ENCODE measurements around the gene RAD51B.
"Not testable (repeated sequence)": the region's sequence is repeated elsewhere in the genome, so short reads cannot be mapped to it uniquely, and the experiment has no call there.

Gene RAD51B

DNA sequence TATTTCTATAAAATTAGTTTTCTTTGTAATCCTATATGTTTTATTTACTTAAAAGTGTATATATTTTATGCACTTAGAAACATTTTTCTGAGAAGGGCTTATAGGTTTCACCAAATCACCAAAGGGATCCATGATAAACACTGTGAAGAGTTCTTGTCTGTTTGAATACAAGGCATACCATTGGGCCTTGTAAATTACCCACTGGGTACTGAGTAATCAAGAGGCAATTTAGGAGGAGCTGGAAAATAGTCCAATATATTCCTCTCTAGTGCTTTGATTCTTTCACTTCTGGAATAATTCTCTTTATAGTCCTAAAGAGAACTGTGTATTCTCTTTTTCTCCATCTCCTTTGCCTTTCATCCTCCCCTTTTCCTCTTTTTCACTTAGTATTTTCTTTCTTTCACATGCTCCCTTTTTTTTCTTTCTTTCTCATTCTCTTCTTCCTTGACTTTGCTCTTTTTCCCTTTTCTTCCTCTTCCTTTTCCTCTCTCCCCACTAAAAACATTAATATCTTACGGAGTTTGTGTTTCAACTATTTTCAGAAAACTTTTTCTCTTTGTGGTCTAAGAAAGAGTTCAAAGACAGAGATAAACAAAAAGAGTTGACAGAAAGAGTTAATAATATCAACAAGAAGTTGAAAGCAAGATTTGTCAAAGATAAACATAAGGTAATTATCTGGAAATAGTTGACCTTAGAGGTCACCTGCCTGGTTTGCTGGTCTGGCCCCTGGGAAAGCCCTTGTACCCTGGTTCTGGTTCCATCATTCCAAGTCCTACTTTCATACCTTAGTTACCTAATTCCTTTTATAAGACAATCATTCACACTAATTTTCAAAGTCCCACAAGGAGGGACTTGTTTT is 435.3 kb downstream of the RAD51B start:
- FAIRE-seq, result peak; percentile 31
- no peak for DNase-seq (ENCODE audit: insufficient read length, low spot score)

DNA sequence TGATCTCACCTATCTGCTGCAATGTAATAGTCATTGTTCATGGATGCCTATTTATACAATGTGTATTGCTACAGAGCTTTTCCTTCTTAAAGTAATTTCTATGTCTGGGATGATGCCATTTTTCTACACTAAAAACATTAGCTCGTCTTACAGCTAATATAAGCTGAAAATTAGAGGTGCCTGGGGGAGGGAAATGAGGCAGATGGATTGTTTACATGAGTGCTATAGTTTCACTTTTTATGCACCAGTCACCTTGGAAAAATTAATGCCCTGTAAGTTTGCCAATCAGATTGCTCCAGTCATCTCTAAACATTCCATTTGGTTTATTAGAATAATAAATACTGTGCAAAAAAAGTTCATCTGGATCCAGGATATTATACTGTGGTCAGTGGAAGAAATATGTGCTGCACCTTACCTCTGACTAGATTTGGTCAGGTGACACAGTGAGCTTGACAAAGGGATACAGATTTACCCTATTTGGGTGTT is 436.2 kb downstream of the RAD51B start:
- peak; percentile 95 for FAIRE-seq
- DNase-seq (ENCODE audit: insufficient read length, low spot score), result no peak

DNA sequence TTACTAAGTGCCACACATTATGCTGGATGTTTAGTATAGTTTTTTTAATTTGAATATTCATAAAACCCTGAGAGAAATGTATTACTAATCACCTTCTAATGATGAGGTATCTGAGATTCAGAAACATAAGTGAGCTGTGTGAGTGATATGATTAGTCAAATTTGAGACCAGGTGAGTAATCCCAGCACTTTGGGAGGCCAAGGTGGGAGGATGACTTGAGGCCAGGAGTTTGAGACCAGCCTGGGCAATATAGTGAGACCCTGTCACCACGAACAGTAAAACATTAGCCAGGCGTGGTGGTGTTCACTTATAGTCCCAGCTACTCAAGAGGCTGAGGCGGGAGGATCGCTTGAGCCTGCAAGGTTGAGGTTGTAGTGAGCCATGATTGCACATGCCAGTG is 438.4 kb downstream of the RAD51B start:
- DNase-seq (ENCODE audit: insufficient read length, low spot score) (no peak), FAIRE-seq (peak; percentile 96)

DNA sequence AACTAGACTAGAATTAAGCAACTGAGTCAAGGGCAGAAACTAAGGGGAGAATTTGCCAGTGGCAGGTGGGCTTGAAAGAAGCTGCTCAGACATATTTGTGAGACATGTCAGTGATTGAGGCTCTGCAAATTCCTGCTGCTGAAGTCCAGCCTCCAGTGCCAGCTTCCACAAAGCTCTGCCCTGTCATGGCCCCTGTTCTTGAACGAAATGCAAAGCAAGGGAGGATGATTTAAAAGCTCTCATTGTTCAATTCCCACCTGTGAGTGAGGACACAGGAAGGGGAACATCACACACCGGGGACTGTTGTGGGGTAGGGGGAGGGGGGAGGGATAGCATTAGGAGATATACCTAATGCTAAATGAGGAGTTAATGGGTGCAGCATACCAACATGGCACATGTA is 439.4 kb downstream of the RAD51B start:
- peak; percentile 42 for FAIRE-seq
- DNase-seq (ENCODE audit: insufficient read length, low spot score), result not testable (repeated sequence)

DNA sequence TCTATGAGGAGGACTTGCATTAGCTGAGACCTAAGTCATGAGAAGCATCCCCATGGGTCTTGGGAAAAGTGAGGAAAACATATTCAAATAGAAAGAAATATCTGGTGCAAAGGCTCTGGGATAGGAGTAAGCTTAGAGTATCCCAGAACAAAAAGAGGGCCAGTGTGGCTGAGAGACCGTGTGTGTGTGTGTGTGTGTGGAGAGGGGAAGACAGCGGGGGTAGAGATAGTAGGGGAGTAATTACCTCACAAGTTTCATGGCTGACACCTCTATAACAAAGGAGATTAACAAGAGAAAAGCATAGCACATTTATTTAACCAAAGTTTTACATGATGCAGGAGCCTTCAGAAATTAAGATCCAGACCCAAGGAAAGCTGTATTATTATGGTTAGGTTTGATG is 440.5 kb downstream of the RAD51B start:
- FAIRE-seq, result no peak
- DNase-seq (ENCODE audit: insufficient read length, low spot score), result no peak

DNA sequence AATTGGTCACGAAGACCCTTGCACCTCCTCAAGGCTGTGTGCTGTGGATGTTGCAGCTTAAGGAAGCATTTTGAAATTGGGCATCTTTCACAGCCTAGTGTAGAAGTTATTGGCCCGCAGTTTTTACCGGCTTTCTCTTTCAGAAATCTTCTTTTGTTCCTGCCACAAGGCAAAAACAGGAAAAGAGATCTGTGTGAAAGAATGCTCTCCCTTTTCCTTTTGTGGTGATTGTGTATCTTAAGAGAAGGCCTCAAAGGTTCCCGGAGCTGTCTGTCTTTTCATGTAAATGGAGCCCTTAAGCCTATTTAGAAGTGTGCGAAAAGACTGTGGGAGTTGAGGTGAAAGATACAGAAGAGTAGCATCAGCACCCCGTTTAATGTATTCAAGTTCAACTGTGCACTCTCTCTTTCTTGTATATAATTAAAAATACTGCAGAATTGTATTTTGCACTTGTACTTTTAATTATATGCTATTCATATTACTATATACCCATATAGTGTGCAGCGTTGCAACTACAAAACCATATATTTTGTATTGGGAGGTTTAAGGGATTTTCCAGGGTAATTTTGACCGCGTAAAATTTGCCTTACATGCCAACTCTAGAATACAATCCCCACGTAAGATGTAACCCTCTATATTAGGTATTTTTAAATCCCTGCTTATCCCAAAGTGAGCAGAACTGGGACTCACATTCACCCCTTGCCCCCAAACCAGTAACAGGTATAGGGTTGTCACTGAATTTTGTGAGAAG is 441.7 kb downstream of the RAD51B start:
- DNase-seq (ENCODE audit: insufficient read length, low spot score) (no peak), FAIRE-seq (peak; percentile 91)

DNA sequence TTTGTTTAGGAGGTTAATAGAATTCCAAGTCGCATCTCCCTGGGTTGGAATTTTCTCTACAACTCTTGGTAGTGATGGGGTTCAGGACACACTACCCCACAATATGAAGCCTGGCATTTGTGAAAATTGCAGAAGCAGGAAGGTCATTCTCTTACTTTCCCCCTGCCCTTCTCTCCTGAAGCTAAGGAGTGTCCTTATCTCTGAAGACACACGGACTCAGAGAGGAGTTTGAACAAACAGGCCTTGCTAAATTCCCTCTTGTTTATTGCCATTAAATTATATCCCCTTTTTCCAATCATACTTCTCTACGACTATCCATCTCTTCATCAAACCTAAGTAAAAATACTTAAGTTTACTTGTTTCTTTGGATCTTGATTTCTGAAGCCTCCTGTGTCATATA is 443.0 kb downstream of the RAD51B start:
- FAIRE-seq, result no peak
- no peak for DNase-seq (ENCODE audit: insufficient read length, low spot score)

DNA sequence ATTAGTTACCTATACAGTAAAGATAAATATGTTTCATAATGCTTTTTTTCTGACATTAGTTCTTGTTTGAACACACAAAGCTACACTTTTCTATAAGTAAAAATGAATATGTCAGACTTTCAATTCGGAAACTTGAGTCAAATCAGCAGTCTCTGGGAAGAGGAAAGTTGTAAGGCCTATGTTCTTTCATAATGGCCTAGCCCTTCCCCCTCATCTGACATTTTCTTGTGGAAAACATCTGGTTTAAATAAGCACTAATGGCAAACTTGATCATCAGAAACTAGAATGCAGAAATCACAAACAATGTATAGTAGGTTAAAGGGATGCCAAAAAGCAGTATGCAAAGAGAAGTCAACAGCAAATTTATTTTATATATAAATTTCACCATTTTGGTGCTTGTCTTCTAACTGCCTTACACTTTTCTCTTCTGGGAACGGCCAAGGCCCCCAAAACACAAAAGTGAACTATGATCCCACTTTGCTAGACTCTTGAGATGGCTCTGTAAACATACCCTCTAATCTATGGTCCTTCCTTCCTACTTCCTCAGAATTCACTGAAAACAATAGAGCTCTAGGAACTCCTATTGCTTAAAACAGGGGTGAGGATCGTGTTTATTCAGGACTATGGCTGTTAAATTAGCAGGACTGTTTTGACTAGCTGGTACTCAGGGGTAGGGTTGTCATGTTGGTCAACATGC is 444.1 kb downstream of the RAD51B start:
- FAIRE-seq (peak; percentile 97), DNase-seq (ENCODE audit: insufficient read length, low spot score) (no peak)

DNA sequence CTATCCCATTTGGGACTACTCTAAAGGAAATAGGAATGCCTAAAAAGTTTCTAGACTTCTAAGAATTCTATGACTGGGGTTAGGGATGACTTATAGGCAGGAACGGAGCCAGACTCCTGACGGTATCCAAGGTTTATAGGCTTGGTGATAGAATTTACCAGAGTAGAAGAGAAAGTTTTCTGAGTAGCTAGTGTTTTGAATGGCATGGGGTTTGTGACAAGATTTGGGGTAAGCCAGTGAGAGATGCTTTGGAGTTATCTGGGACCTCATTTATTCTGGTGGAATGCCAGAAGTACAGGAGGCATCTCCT is 444.6 kb downstream of the RAD51B start:
- DNase-seq (ENCODE audit: insufficient read length, low spot score) (no peak), FAIRE-seq (no peak)

DNA sequence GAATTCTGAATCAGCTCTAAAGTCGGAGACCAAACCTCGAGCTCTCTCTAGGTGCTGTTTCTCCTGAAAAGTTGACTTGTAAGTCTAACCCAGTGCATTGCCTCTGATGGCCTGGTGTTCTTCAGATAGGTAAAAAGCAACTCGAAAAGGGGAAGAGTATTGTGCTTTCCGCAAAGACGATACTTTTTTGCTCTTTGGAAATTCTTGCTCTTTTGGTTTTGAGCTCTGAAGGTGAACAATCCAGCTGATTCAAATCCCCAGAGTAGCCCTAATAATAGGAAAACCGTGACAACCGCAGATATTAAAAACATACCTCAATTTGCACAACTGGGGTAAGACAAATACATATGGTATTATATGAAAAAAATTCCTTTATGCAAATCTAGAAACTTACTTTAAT is 447.4 kb downstream of the RAD51B start:
- FAIRE-seq (no peak), DNase-seq (ENCODE audit: insufficient read length, low spot score) (no peak)

DNA sequence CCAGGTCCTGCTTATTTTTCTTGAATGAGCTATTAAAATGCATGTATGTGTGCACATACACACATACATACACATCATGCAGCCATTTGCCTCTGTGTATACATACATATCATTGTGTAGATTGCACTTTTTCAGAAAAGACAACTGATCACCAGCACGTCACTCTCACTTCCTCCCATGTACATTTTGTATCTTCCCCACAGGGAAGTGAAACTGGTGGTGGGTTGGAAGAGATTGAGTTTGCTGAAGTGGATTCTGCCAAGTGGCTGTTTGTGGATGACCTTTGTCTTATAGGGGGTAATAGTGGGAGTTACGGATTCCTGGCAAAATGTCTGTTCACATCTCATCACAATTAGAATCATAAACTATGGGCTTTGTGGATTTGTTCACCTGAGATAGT is 448.6 kb downstream of the RAD51B start:
- no peak for DNase-seq (ENCODE audit: insufficient read length, low spot score)
- FAIRE-seq, result peak; percentile 99

DNA sequence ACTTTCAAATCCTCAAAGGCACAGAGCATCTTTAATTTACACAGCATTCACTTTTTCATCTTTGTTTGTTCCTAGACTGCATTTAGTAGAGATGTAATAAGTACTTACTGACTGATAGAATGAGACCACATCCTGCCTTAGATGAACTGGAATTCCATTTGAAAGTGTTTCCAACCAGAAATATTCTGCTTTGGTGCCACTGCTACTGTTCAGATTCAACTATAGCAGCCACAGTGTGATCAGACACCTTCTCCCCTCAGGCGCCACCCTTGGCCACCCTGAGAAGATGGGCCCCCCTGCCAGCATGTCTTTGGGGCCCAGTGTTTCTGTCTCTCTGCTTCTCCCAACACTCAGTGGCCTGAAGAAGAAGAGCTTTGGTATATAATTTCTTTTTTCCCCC is 449.1 kb downstream of the RAD51B start:
- DNase-seq (ENCODE audit: insufficient read length, low spot score), result no peak
- FAIRE-seq, result no peak

DNA sequence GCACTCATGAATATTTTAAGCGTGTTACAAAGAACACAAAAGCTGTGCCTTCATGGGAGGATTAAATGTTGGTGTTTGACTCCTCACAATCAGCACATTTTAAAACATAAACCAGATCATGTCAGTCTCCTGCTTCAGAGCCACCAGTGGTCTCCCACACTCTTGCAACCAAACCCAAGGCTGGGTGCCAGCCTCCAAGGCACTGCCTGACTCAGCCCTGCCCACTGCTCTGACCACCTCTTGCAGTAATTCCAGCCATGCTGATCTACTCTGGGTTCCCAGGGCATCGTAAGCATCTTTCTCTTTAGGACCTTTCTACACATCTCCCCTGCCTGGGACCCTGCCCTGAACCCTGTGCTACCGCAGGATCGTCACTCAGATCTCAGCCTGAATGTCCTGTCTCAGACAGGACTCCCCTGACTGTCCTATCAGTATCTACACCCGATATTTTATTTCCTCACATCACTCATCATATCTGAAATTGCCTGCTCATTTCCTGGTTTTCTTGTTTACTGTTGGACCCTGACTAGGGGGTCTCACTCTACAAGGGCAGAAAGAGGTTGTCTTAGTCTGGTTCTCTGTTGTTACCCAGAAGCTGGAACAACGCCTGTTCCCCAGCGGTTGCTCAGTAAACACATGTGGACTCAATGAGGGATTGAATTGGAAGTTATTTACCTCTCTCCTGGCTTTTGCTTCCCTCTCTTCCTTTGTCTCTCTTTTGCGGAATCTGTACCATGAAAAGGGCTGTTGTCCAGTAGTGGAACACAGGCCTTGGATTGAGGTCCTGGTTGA is 449.8 kb downstream of the RAD51B start:
- DNase-seq (ENCODE audit: insufficient read length, low spot score) (no peak), FAIRE-seq (no peak)

DNA sequence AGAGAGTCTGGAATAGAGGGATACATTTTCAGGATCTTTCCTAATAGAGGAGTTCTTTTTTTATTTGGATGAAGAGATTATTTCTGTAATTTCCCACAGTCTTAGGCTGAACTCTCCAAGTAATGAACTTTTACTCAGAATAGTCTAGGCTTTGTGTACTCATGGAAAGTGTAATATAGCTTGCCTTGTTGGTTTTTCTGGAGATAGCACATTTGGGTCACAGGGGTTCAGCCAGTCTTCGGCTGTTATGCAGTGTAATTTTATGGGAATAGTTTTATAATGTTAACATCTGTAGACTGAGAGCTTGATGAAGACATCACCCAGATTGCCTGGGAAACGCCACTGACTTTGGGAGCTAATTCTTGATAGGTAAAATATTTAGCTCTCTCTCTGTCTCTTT is 450.8 kb downstream of the RAD51B start:
- FAIRE-seq, result no peak

DNA sequence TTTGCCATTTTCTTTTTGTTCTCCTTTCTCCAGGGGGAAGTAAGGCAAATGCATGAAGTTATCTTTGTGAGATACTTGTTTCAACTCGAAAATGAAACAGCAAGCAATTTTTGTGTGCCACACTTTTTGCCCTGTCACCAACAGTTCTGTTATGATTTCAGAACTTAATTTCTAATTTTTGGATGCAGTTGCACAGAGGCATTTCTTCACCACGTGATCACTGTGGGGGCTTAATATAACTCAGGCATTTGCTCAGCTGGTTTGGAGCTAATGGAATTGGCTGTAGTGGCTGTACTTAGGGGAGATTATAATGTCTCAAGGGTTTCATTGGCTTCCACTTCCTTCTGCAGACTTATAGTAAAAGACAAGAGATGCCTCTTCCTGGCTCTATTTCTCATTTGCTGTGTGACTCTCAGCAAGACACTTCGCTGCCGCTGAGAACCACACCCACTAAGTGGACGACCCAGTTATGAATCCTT is 452.4 kb downstream of the RAD51B start:
- FAIRE-seq (peak; percentile 20), DNase-seq (ENCODE audit: insufficient read length, low spot score) (no peak)

More for the DNA sequence above, 450.8 kb downstream of the RAD51B start:
- DNase-seq (ENCODE audit: insufficient read length, low spot score), result no peak

DNA sequence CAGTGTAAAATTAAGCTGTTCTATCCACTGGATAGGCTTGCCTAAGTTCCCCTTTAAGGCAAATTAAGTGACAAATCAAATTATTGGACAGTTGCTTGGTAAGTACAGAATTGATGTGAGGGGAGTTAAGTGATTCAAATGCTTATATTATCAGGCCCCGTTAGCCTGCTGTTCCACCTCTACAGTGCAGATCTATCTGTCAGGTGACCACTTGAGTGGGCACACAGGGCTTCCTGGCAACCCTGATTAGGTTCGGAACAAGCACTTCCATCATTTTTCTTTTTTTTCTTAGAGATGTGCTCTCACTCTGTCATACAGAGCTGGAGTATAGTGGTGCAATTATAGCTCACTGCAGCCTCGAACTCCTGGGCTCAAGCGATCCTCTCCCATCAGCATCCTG is 453.8 kb downstream of the RAD51B start:
- DNase-seq (ENCODE audit: insufficient read length, low spot score) (no peak), FAIRE-seq (peak; percentile 85)

DNA sequence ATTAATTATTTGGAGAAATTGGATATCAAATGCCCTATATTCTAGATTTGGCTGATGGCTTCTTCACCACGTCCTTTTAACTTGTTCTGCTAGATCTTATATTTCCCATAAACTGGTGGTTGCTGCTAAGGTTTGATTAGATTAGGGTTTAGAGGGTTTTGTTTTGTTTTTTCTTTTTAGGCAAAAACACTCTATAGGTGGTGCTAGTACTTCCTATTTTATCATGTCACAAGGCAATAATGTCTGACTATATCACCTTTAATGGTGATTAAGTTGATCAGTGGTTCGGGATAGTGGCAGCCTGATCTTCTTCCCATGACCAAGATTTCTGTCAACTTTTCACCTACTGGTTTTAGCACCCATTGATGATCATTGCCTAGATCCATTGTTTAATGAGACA is 455.1 kb downstream of the RAD51B start:
- DNase-seq (ENCODE audit: insufficient read length, low spot score) (no peak), FAIRE-seq (peak; percentile 97)

DNA sequence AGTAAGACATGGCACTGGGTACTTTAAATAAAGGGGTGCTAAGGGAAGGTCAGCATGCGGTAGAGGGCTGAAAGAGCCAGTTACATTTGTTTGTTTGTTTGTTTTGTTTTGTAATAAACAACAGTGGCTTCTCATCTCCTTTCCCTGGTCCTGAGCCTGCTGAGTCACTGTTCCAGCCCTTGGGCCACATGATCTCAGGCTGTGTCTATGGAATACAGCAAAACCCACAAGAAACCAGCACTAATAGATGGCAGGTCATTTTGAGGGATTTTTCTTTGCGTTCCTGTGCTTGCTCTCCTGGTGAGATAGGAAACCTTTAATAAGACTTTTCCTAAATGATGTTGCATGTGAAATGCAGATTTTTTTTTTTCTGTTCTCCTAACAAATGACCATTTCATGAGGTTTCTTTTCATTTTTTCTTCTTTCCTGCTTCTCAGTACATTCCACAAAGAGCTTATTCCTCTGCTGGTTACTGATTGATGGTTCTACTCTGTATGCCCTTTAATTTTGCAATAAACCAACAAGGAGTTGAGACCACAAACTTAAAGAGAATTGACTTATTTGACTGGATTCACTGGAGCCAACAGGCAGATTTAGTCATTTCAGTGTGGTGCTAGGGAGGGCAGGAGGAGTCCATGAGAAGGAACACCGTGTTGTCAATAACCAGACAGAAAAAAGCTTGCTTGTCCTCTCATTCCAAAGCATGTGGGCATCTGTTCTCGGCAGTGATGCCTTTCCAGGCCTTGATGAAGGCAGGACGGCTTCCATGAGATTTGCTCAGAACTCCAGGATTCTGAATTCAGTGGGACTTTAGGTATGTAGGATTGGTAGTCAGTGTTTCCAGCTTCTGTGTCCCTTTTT is 459.2 kb downstream of the RAD51B start:
- DNase-seq (ENCODE audit: insufficient read length, low spot score) (peak; percentile 78), FAIRE-seq (no peak)

DNA sequence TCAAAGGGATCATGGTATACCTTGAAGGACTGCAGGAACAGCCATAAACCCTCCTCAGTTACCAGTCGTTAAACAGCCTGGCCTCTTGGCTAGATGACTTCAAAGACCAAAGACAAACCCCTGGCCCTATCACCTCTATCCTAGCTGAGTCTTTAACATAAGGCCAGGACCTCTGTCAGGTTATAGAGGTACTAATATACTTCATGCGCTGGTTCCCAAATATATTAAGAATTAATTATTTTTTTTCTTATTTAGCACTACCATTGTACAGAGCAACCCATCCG is 459.8 kb downstream of the RAD51B start:
- DNase-seq (ENCODE audit: insufficient read length, low spot score) (no peak), FAIRE-seq (peak; percentile 38)

DNA sequence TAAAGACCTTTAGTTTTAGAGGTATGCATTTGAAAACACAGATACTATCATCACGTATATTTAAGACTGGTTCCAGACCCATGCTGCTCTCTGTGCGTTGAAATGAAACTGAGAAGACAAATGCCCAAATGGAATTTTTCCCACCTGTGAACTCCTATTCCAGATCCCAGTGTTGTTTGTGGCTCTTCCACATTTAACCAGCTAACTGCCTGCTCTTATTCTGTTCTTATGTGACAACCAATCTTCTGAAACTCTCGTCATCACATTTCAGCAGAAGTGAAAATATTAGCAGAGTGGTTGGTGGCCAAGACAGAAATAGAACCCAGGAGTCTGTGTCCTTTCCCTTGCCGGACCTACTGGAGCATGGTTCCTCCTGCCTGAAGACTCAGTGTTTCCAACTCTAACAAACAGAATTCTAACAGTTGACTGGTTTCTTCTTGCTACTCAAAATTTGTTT is 460.2 kb downstream of the RAD51B start:
- no peak for FAIRE-seq

More for the DNA sequence above, 460.2 kb downstream of the RAD51B start:
- no peak for DNase-seq (ENCODE audit: insufficient read length, low spot score)

All from HTR-8/SVneo (cell line).